GM12878 (cell line): ENCODE measurements around the gene SHC1. TPM values are rescaled to one million over a fixed set of nuclear protein-coding genes. Genes with fewer than 3 reads are reported as not detected.

Experiments used
- ATAC-seq: fragments of 200-7000 bp; cut with Tn5 transposase; 3 replicates; pipeline ENCODE4 v1.9.1; 2020; ENCODE audit warnings: mild to moderate bottlenecking, moderate library complexity
- BruUV-seq: library from RNA; stranded (reverse); fragments of 400-500 nt; replicated peaks from 2 replicates; lab custom pipeline; 2021; lab: Mats Ljungman, UMichigan
- CTCF ChIA-PET: fragments of 300-600 bp; sonication (Branson Sonifier 250); formaldehyde crosslinking; extraction: SDS; loops from one replicate; lab custom pipeline; 2021; ENCODE audit warnings: inconsistent platforms; lab: Yijun Ruan, JAX
- POLR2A ChIA-PET: fragments of 350-600 bp; formaldehyde crosslinking; extraction: SDS; loops from one replicate; lab custom pipeline; 2021; ENCODE audit warnings: inconsistent platforms; lab: Charles Lee
- RAD21 ChIA-PET: fragments of 300-600 bp; sonication (Branson Sonifier 250); formaldehyde crosslinking; loops from one replicate; lab custom pipeline; 2023; ENCODE audit warnings: antibody characterized with exemption; ENCODE audit not compliant: unreplicated experiment; lab: Charles Lee
- SMC1A ChIA-PET: fragments of 300-600 bp; sonication (Branson Sonifier 250); formaldehyde crosslinking; loops from one replicate; lab custom pipeline; 2023; ENCODE audit not compliant: unreplicated experiment, uncharacterized antibody; lab: Charles Lee
- DNase-seq: peaks from one replicate; pipeline ENCODE4 v3.0.0-alpha.2; 2011; ENCODE audit warnings: low read depth, low spot score
- FAIRE-seq: peaks from 3 replicates; lab custom pipeline; 2011; peaks lifted over from hg19 to GRCh38; lab: Jason Lieb, UNC
- H2AFZ ChIP-seq: 2 replicates; pipeline ENCODE4 v1.6.0; 2011; ENCODE audit warnings: low read depth, low read length, control low read depth; ENCODE audit not compliant: control insufficient read depth
- H3K27ac ChIP-seq: 2 replicates; pipeline ENCODE4 v1.5.1; 2011; ENCODE audit warnings: control low read depth; ENCODE audit not compliant: control insufficient read depth, insufficient read depth
- H3K27me3 ChIP-seq, 2 experiments: replicated peaks in 1 of 2; 2 replicates each; pipeline versions ENCODE4 v1.6.0 to v1.6.1; 2011; ENCODE audit warnings: low read length in 1 of 2; ENCODE audit not compliant: control insufficient read depth in 2 of 2, insufficient read depth in 2 of 2
- H3K36me3 ChIP-seq, 2 experiments: 2 replicates each; pipeline ENCODE4 v1.5.1; 2011; ENCODE audit warnings: low read length in 1 of 2; ENCODE audit not compliant: control insufficient read depth in 2 of 2, insufficient read depth in 2 of 2
- H3K4me1 ChIP-seq: 2 replicates; pipeline ENCODE4 v1.6.1; 2011; ENCODE audit warnings: mild to moderate bottlenecking, low read length, moderate library complexity, mixed read lengths; ENCODE audit not compliant: control insufficient read depth, insufficient read depth
- H3K4me2 ChIP-seq: 2 replicates; pipeline ENCODE4 v1.6.0; 2011; ENCODE audit warnings: control low read depth; ENCODE audit not compliant: control insufficient read depth, insufficient read depth
- H3K4me3 ChIP-seq: fragments of 200-600 bp; sonication (generic); 2 replicates; pipeline ENCODE4 v1.5.1; 2016
- H3K79me2 ChIP-seq: 2 replicates; pipeline ENCODE4 v1.6.0; 2011; ENCODE audit warnings: low read length; ENCODE audit not compliant: control insufficient read depth, insufficient read depth
- H3K9ac ChIP-seq: 2 replicates; pipeline ENCODE4 v1.8.0; 2011; ENCODE audit warnings: low read length, control low read depth, mixed read lengths; ENCODE audit not compliant: control insufficient read depth, insufficient read depth
- H3K9me3 ChIP-seq: replicated peaks from 3 replicates; pipeline ENCODE4 v1.5.1; 2011; ENCODE audit warnings: mild to moderate bottlenecking, low read length; ENCODE audit not compliant: control insufficient read depth, insufficient read depth
- H4K20me1 ChIP-seq: 2 replicates; pipeline ENCODE4 v1.6.0; 2011; ENCODE audit not compliant: control insufficient read depth, insufficient read depth
- CHD4 ChIP-seq: fragments of 200-600 bp; sonication (generic); IDR thresholded peaks from 2 replicates; pipeline ENCODE4 v1.6.1; 2016; ENCODE audit warnings: mild to moderate bottlenecking
- GATAD2B ChIP-seq: fragments of 450-650 bp; conservative IDR thresholded peaks from 2 replicates; pipeline ENCODE4 v1.6.1; 2017; ENCODE audit warnings: low read depth, mild to moderate bottlenecking, moderate library complexity
- MTA2 ChIP-seq: fragments of 450-650 bp; IDR thresholded peaks from 2 replicates; pipeline ENCODE4 v1.6.1; 2016; ENCODE audit warnings: low read depth, mild to moderate bottlenecking, moderate library complexity
- POLR2A ChIP-seq: IDR thresholded peaks from 2 replicates; pipeline ENCODE4 v1.6.1; 2011; ENCODE audit warnings: low read depth, mild to moderate bottlenecking, low read length
- SMAD5 ChIP-seq: IDR thresholded peaks from 2 replicates; pipeline ENCODE4 v1.6.1; 2016; ENCODE audit warnings: antibody characterized with exemption, low read depth
- ZNF622 ChIP-seq: fragments of 450-650 bp; IDR thresholded peaks from 2 replicates; pipeline ENCODE4 v1.6.1; 2017; ENCODE audit warnings: mild to moderate bottlenecking, inconsistent platforms
- ZSCAN29 ChIP-seq: fragments of 450-650 bp; IDR thresholded peaks from 2 replicates; pipeline ENCODE4 v1.6.1; 2017; ENCODE audit warnings: mild to moderate bottlenecking, moderate library complexity
- WGBS: methylation state at CpG from one replicate; pipeline ENCODE4 v1.1.6; 2016; ENCODE audit warnings: low lambda C conversion rate; ENCODE audit not compliant: insufficient replicate concordance, insufficient coverage; ENCODE audit errors: missing lambda C conversion rate; 5-methylcytosine and 5-hydroxymethylcytosine counted together
- in situ Hi-C: fragments of 300-500 bp; cut with MboI; formaldehyde crosslinking; loops from 9 replicates; pipeline ENCODE4 v1.14.3; 2018; ENCODE audit warnings: mixed read lengths
- intact Hi-C: fragments of 100-400 bp; cut with micrococcal nuclease; formaldehyde crosslinking; loops from one replicate; pipeline ENCODE4 v1.14.2; 2022; ENCODE audit not compliant: unreplicated experiment
- polyA plus RNA-seq, 11 experiments: library from polyadenylated mRNA; depleted of rRNA in 4 of 11; unstranded in 6 of 11; stranded (reverse) in 5 of 11; fragments of >200 nt; fragmentation: Nextera tagmentation in 4 of 11; fragmentation: Illumina TruSeq in 1 of 11; extraction: Ambion mirVana in 4 of 11; extraction: Trizol in 1 of 11; gene quantifications; 1 replicate in 1 of 11; 2 replicates in 10 of 11; pipeline versions ENCODE4 v1.2.1 to v1.2.3, GENCODE V29; 2011 to 2016; ENCODE audit warnings: inconsistent platforms in 2 of 11, missing spikeins in 2 of 11, low read depth in 1 of 11
- total RNA-seq, 4 experiments: library from RNA; depleted of rRNA in 3 of 4; stranded (reverse); fragments of >200 nt in 3 of 4; fragmentation: Illumina TruSeq in 1 of 4; extraction: Trizol in 1 of 4; gene quantifications; 2 replicates each; pipeline versions ENCODE4 v1.2.1 to v1.2.3, GENCODE V29; 2013 to 2021
- TF ChIP-seq, protein P1 (sequence below): fragments of 450-650 bp; IDR thresholded peaks from 2 replicates; pipeline ENCODE4 v1.6.1; 2016; ENCODE audit warnings: mild to moderate bottlenecking, moderate library complexity, borderline replicate concordance
- TF ChIP-seq, protein P2 (sequence below): IDR thresholded peaks from 2 replicates; pipeline ENCODE4 v1.6.1; 2012; ENCODE audit warnings: low read depth, low read length, improper control_type of control experiment
- TF ChIP-seq, protein P3 (sequence below): IDR thresholded peaks from 2 replicates; pipeline ENCODE4 v1.6.1; 2012; ENCODE audit warnings: mild to moderate bottlenecking, low read depth, low read length

The SHC1 gene
- total and polyA plus RNA-seq, 10 of the 15 experiments (the other 5 are each of a cell fraction or from before 2014, with no cell fraction given): 2.6 to 49.3 (median 25.2) TPM

DNA sequence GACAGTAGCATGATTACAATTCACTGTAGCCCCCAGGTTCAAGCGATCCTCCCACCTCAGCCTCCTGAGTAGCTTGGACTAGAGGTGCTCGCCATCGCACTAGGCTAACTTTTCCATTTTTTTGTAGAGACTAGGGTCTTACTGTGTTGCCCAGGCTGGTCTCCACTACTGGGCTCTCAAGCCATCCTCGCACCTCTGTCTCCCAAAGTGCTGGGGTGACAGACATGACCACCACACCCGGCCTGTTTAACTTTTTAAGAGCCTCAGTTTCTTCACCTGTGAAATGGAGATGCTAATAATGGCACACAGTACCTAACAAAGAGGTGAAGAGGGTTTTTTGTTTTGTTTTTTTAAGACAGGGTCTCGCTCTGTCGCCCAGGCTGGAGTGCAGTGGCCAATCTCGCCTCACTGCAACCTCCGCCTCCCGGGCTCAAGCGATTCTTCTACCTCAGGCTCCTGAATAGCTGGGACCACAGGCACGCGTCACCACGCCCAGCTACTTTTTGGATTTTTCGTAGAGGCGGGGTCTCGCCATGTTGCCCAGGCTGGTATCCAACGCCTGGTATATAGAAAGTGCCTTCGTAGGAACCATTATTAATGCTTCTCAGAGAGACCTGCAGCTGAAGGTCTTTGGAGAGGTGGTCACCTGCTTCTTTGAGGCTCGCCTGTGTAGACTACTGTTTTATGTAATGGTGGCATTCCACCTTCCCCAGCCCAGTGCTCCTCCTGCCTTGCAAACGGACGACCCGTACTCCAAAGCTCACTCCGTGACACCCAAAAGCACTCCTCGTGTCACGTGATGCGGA is 34.6 kb downstream of the SHC1 start:
- H3K27ac ChIP-seq: peak overlapping the region; percentile 100
- 2% methylated on average over 27 of the region's 27 CpGs for WGBS
- peaks cover 31% of the 10 kb centered on the region for H3K4me1 ChIP-seq
- peaks cover 55% of the 10 kb centered on the region for H3K79me2 ChIP-seq
- no peaks in the 10 kb centered on the region for H3K9me3 ChIP-seq
- no peaks in the 10 kb centered on the region for H3K27me3 ChIP-seq
- SMC1A ChIA-PET: interaction anchor here (0.8 to 3.2 kb wide), 14 partner anchors 10 to 264 kb away, joined by 3 to 14 read pairs (median 4); partner anchors contain the start of genes KCNN3 and PBXIP1
- DNase-seq (no peak), ATAC-seq (peak; percentile 2; the same call in 1 of the 3 replicates), FAIRE-seq (no peak)
- CTCF ChIA-PET: interaction anchor here (0.6 to 3.5 kb wide), 27 partner anchors 15 to 601 kb away, joined by 3 to 20 read pairs (median 5); partner anchors contain the start of genes ADAM15, FLAD1, KRTCAP2 and PBXIP1
- H3K36me3 ChIP-seq: peaks cover 0 to 3% of the 10 kb centered on the region in 2 experiments; a peak in 1 of 4 replicates
- in situ Hi-C loops: no loop called here
- H3K4me2 ChIP-seq: peak overlapping the region; percentile 97
- H2AFZ ChIP-seq: peak overlapping the region; percentile 100
- peak overlapping the region; percentile 97 for H3K9ac ChIP-seq
- POLR2A ChIA-PET: interaction anchor here (0.6 to 2.9 kb wide), 26 partner anchors 9 to 943 kb away, joined by 3 to 19 read pairs (median 5); partner anchors contain the start of genes ADAR, CKS1B, FLAD1 and KCNN3
- H3K4me3 ChIP-seq: peak overlapping the region; percentile 87
- H4K20me1 ChIP-seq: no peaks in the 10 kb centered on the region
- TSS peak; percentile 52 for BruUV-seq
- RAD21 ChIA-PET: interaction anchor here (0.6 to 2.6 kb wide), 22 partner anchors 9 to 1043 kb away, joined by 3 to 12 read pairs (median 4); partner anchors contain the start of genes ARHGEF2, CKS1B, KCNN3 and PBXIP1
- intact Hi-C loops: loop anchor here (2.0 kb wide), 2 partner anchors 25 to 65 kb away; partner anchors contain the start of gene PYGO2
- TF ChIP-seq GATAD2B (no peak), POLR2A (no peak), SMAD5 (no peak), MTA2 (no peak), CHD4 (no peak), ZNF622 (no peak), ZSCAN29 (peak; percentile 51; the same call in 1 of the 2 replicates)
- TF ChIP-seq, protein P1, sequence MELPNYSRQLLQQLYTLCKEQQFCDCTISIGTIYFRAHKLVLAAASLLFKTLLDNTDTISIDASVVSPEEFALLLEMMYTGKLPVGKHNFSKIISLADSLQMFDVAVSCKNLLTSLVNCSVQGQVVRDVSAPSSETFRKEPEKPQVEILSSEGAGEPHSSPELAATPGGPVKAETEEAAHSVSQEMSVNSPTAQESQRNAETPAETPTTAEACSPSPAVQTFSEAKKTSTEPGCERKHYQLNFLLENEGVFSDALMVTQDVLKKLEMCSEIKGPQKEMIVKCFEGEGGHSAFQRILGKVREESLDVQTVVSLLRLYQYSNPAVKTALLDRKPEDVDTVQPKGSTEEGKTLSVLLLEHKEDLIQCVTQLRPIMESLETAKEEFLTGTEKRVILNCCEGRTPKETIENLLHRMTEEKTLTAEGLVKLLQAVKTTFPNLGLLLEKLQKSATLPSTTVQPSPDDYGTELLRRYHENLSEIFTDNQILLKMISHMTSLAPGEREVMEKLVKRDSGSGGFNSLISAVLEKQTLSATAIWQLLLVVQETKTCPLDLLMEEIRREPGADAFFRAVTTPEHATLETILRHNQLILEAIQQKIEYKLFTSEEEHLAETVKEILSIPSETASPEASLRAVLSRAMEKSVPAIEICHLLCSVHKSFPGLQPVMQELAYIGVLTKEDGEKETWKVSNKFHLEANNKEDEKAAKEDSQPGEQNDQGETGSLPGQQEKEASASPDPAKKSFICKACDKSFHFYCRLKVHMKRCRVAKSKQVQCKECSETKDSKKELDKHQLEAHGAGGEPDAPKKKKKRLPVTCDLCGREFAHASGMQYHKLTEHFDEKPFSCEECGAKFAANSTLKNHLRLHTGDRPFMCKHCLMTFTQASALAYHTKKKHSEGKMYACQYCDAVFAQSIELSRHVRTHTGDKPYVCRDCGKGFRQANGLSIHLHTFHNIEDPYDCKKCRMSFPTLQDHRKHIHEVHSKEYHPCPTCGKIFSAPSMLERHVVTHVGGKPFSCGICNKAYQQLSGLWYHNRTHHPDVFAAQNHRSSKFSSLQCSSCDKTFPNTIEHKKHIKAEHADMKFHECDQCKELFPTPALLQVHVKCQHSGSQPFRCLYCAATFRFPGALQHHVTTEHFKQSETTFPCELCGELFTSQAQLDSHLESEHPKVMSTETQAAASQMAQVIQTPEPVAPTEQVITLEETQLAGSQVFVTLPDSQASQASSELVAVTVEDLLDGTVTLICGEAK: no peak
- TF ChIP-seq, protein P2, sequence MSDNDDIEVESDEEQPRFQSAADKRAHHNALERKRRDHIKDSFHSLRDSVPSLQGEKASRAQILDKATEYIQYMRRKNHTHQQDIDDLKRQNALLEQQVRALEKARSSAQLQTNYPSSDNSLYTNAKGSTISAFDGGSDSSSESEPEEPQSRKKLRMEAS: no peak
- TF ChIP-seq, protein P3, sequence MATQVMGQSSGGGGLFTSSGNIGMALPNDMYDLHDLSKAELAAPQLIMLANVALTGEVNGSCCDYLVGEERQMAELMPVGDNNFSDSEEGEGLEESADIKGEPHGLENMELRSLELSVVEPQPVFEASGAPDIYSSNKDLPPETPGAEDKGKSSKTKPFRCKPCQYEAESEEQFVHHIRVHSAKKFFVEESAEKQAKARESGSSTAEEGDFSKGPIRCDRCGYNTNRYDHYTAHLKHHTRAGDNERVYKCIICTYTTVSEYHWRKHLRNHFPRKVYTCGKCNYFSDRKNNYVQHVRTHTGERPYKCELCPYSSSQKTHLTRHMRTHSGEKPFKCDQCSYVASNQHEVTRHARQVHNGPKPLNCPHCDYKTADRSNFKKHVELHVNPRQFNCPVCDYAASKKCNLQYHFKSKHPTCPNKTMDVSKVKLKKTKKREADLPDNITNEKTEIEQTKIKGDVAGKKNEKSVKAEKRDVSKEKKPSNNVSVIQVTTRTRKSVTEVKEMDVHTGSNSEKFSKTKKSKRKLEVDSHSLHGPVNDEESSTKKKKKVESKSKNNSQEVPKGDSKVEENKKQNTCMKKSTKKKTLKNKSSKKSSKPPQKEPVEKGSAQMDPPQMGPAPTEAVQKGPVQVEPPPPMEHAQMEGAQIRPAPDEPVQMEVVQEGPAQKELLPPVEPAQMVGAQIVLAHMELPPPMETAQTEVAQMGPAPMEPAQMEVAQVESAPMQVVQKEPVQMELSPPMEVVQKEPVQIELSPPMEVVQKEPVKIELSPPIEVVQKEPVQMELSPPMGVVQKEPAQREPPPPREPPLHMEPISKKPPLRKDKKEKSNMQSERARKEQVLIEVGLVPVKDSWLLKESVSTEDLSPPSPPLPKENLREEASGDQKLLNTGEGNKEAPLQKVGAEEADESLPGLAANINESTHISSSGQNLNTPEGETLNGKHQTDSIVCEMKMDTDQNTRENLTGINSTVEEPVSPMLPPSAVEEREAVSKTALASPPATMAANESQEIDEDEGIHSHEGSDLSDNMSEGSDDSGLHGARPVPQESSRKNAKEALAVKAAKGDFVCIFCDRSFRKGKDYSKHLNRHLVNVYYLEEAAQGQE: no peak
